Fibroblast of mammary gland (primary cell): Measurements from ENCODE around the gene AMN.

ENCODE experiments used
- DNase-seq: peaks from one replicate; pipeline ENCODE4 v3.0.0-alpha.2; 2010; ENCODE audit warnings: low read depth
- H3K4me3 ChIP-seq: 2 replicates; pipeline ENCODE4 v1.5.1; 2011; ENCODE audit warnings: low read depth, mild to moderate bottlenecking, low read length, moderate library complexity; ENCODE audit not compliant: control insufficient read depth
- CTCF ChIP-seq: conservative IDR thresholded peaks from 2 replicates; pipeline ENCODE4 v1.5.1; 2011; ENCODE audit warnings: low read depth, low read length, inconsistent platforms; ENCODE audit not compliant: control insufficient read depth, insufficient read depth

The AMN gene

GRCh38 chr14:102907980-102908730, 14.3 kb upstream of the AMN start:
- no peak overlapping the region for H3K4me3 ChIP-seq
- TF ChIP-seq CTCF: no peak

GRCh38 chr14:102908766-102909455, 13.6 kb upstream of the AMN start:
- no peak for DNase-seq
- no peak for TF ChIP-seq CTCF
- H3K4me3 ChIP-seq: no peak overlapping the region

More at GRCh38 chr14:102907980-102908730, 14.3 kb upstream of the AMN start:
- DNase-seq: no peak

- H3K4me3 ChIP-seq: no peak overlapping the region
Observed at GRCh38 chr14:102909462-102909861, 13.0 kb upstream of the AMN start.

GRCh38 chr14:102909911-102910310, 12.6 kb upstream of the AMN start:
- no peak overlapping the region for H3K4me3 ChIP-seq
- no peak for TF ChIP-seq CTCF
- DNase-seq: no peak

More at GRCh38 chr14:102909462-102909861, 13.0 kb upstream of the AMN start:
- DNase-seq: no peak
- TF ChIP-seq CTCF: no peak

- H3K4me3 ChIP-seq: no peak overlapping the region
- TF ChIP-seq CTCF: no peak
- DNase-seq: no peak
Observed at GRCh38 chr14:102910442-102910841, 12.0 kb upstream of the AMN start.

- no peak overlapping the region for H3K4me3 ChIP-seq
- TF ChIP-seq CTCF: no peak
- no peak for DNase-seq
Observed at GRCh38 chr14:102911541-102911951, 10.9 kb upstream of the AMN start.
